Thoracic aorta (tissue), 2 donors: ENCODE measurements around the gene PFDN2. TPM values are rescaled to one million over a fixed set of nuclear protein-coding genes. Genes with fewer than 3 reads are reported as not detected.

Experiments
- ATAC-seq: fragments of 150-250 bp; one replicate; pipeline ENCODE4 v1.8.0; 2017; ENCODE audit warnings: low read depth; ENCODE audit not compliant: insufficient number of reproducible peaks, low FRiP score
- DNase-seq: peaks from one replicate; pipeline ENCODE4 v3.0.0-alpha.2; 2020; ENCODE audit warnings: low spot score
- H3K27ac ChIP-seq, 2 donors: fragments of 200-600 bp; sonication (generic); 1 replicate in 1 of 2; 2 replicates in 1 of 2; pipeline ENCODE4 v1.5.1; 2016; ENCODE audit warnings: mild to moderate bottlenecking in 2 of 2, moderate library complexity in 2 of 2
- H3K27me3 ChIP-seq: fragments of 200-600 bp; sonication (generic); replicated peaks from 2 replicates; pipeline ENCODE4 v1.6.0; 2016; ENCODE audit warnings: mild to moderate bottlenecking; ENCODE audit not compliant: insufficient read depth
- H3K36me3 ChIP-seq: fragments of 200-600 bp; sonication (generic); one replicate; pipeline ENCODE4 v1.5.1; 2016
- H3K4me1 ChIP-seq, 2 donors: fragments of 200-600 bp; sonication (generic); 1 replicate in 1 of 2; 2 replicates in 1 of 2; pipeline versions ENCODE4 v1.5.1 to v1.6.0; 2016; ENCODE audit warnings: low read depth in 2 of 2, mild to moderate bottlenecking in 1 of 2; ENCODE audit not compliant: control insufficient read depth in 1 of 2
- H3K4me3 ChIP-seq: fragments of 200-600 bp; sonication (generic); 2 replicates; pipeline ENCODE4 v1.5.1; 2016; ENCODE audit warnings: mild to moderate bottlenecking
- H3K9me3 ChIP-seq: fragments of 200-600 bp; sonication (generic); 2 replicates; pipeline ENCODE4 v1.5.1; 2016
- CTCF ChIP-seq: fragments of 200-600 bp; sonication (generic); IDR thresholded peaks from one replicate; pipeline ENCODE4 v1.5.1; 2019; ENCODE audit warnings: antibody characterized with exemption
- total RNA-seq, 2 donors: library from RNA; depleted of rRNA; stranded (reverse); fragments of >200 nt; gene quantifications; one replicate each; pipeline versions ENCODE4 v1.1.0 to v1.2.3, GENCODE V29; 2016

Gene PFDN2
- total RNA-seq, 2 donors from 2014 or later: 22.7 to 92.7 TPM

GRCh38 chr1:161153682-161154337 lies 36.0 kb upstream of the PFDN2 start, which contains the start of gene UFC1:
Gene UFC1, plus strand, starts transcription at chr1:161153978. Its CDS starts 20 bp downstream, at chr1:161153998.
- Histone ChIP-seq H3K27ac (peak within 1 kb of the TSS; percentile 89 to 91), H3K4me3 (peak within 1 kb of the TSS; percentile 90), H3K27me3 (no peaks in the 10 kb centered on the region), H3K36me3 (peaks cover 4% of the 10 kb centered on the region), H3K4me1 (peaks cover 4 to 13% of the 10 kb centered on the region in 2 donors), H3K9me3 (no peaks in the 10 kb centered on the region)
- TF ChIP-seq CTCF: no peak
- ATAC-seq (peak; percentile 93), DNase-seq (peak; percentile 44)

GRCh38 chr1:161153176-161153575 lies 35.3 kb upstream of the PFDN2 start:
- H3K27ac ChIP-seq: peak overlapping the region; percentile 89 to 91
- H3K27me3 ChIP-seq: no peaks in the 10 kb centered on the region
- ATAC-seq (no peak), DNase-seq (no peak)
- peak overlapping the region; percentile 90 for H3K4me3 ChIP-seq
- peaks cover 3% of the 10 kb centered on the region for H3K36me3 ChIP-seq
- no peak for TF ChIP-seq CTCF
- peaks cover 4 to 10% of the 10 kb centered on the region in 2 donors for H3K4me1 ChIP-seq
- no peaks in the 10 kb centered on the region for H3K9me3 ChIP-seq

GRCh38 chr1:161145832-161146231 lies 28.0 kb upstream of the PFDN2 start:
- DNase-seq (no peak), ATAC-seq (no peak)
- H3K4me1 ChIP-seq: no peaks in the 10 kb centered on the region
- no peak overlapping the region for H3K27ac ChIP-seq
- no peaks in the 10 kb centered on the region for H3K27me3 ChIP-seq
- no peak for TF ChIP-seq CTCF
- H3K36me3 ChIP-seq: no peaks in the 10 kb centered on the region
- H3K4me3 ChIP-seq: no peak overlapping the region
- H3K9me3 ChIP-seq: no peaks in the 10 kb centered on the region

- Histone ChIP-seq H3K36me3 (no peaks in the 10 kb centered on the region), H3K4me3 (no peak overlapping the region), H3K27me3 (no peaks in the 10 kb centered on the region), H3K4me1 (no peaks in the 10 kb centered on the region), H3K27ac (no peak overlapping the region), H3K9me3 (no peaks in the 10 kb centered on the region)
- no peak for TF ChIP-seq CTCF
- ATAC-seq (no peak), DNase-seq (no peak)
Measured at GRCh38 chr1:161140755-161141400, 23.0 kb upstream of the PFDN2 start.

- Histone ChIP-seq H3K27ac (no peak overlapping the region), H3K4me1 (no peaks in the 10 kb centered on the region), H3K36me3 (no peaks in the 10 kb centered on the region), H3K27me3 (no peaks in the 10 kb centered on the region), H3K4me3 (no peak overlapping the region), H3K9me3 (no peaks in the 10 kb centered on the region)
- no peak for ATAC-seq
- peak; percentile 27 for TF ChIP-seq CTCF
- no peak for DNase-seq
Measured at GRCh38 chr1:161139766-161140165, 21.9 kb upstream of the PFDN2 start.
